K562 (cell line): ENCODE results near the gene DNAJC18. TPM values are rescaled to one million over a fixed set of nuclear protein-coding genes. Genes with fewer than 3 reads are reported as not detected.
A peak's percentile ranks its signal among the peaks of the same experiment; 100 is the strongest.

Experiments used
- ATAC-seq: fragments of 200-7000 bp; cut with Tn5 transposase; 3 replicates; pipeline ENCODE4 v1.9.1; 2020; ENCODE audit warnings: moderate library complexity
- BruUV-seq: library from RNA; stranded (reverse); fragments of 400-500 nt; replicated peaks from 2 replicates; lab custom pipeline; 2021; lab: Mats Ljungman, UMichigan
- CTCF ChIA-PET: fragments of 300-600 bp; formaldehyde crosslinking; extraction: SDS; loops from one replicate; lab custom pipeline; 2021; ENCODE audit warnings: low intra/inter-chr PET ratio; lab: Yijun Ruan, JAX
- POLR2A ChIA-PET: fragments of 300-600, 350-650 bp; sonication (Branson Sonifier 250); formaldehyde crosslinking; extraction: SDS; loops from one replicate; lab custom pipeline; 2021; ENCODE audit warnings: antibody characterized with exemption, inconsistent platforms; lab: Yijun Ruan, JAX
- DNase-seq, 4 experiments: peaks; one replicate each; pipeline versions ENCODE4 v3.0.0 to v3.0.0-alpha.2; 2011 to 2018; ENCODE audit warnings: low spot score in 3 of 4, mixed read lengths in 3 of 4; ENCODE audit errors: extremely low read depth in 1 of 4
- FAIRE-seq: peaks from 2 replicates; lab custom pipeline; 2011; peaks lifted over from hg19 to GRCh38; lab: Jason Lieb, UNC
- H2AFZ ChIP-seq: 2 replicates; pipeline ENCODE4 v1.6.0; 2011; ENCODE audit warnings: low read depth, low read length, control low read depth, inconsistent platforms
- H3K27ac ChIP-seq: fragments of 200-600 bp; 3 replicates; pipeline ENCODE4 v1.8.0; 2011; ENCODE audit warnings: low read depth, mild to moderate bottlenecking, control low read depth, inconsistent platforms, low read length, moderate library complexity, mixed read lengths; ENCODE audit errors: extremely low read depth
- H3K27me3 ChIP-seq, 2 experiments: fragments of 300-600 bp in 1 of 2; 2 replicates in 1 of 2; 3 replicates in 1 of 2; pipeline versions ENCODE4 v1.6.0 to v1.8.0; 2011; ENCODE audit warnings: inconsistent platforms in 2 of 2, low read length in 2 of 2, mild to moderate bottlenecking in 1 of 2, mixed read lengths in 1 of 2, moderate library complexity in 1 of 2; ENCODE audit not compliant: control insufficient read depth in 2 of 2, insufficient read depth in 2 of 2
- H3K36me3 ChIP-seq: fragments of 300-600 bp; 3 replicates; pipeline ENCODE4 v1.8.0; 2011; ENCODE audit warnings: mild to moderate bottlenecking, low read length, inconsistent platforms; ENCODE audit not compliant: control insufficient read depth, insufficient read depth
- H3K4me1 ChIP-seq, 2 experiments: fragments of 200-600 bp in 1 of 2; replicated peaks in 1 of 2; 2 replicates in 1 of 2; 3 replicates in 1 of 2; pipeline versions ENCODE4 v1.5.1 to v1.8.0; 2011; ENCODE audit warnings: inconsistent platforms in 2 of 2, low read length in 2 of 2, mild to moderate bottlenecking in 1 of 2, mixed read lengths in 1 of 2, moderate library complexity in 1 of 2; ENCODE audit not compliant: control insufficient read depth in 2 of 2, insufficient read depth in 2 of 2
- H3K4me2 ChIP-seq: 2 replicates; pipeline ENCODE4 v1.6.1; 2011; ENCODE audit warnings: low read length, control low read depth, inconsistent platforms, mixed read lengths; ENCODE audit not compliant: insufficient read depth
- H3K4me3 ChIP-seq: fragments of 200-600 bp; sonication (generic), shearing (Covaris generic); 2 replicates; pipeline ENCODE4 v1.5.1; 2016; ENCODE audit warnings: control low read depth, inconsistent platforms
- H3K79me2 ChIP-seq: fragments of 200-600 bp; 3 replicates; pipeline ENCODE4 v1.8.0; 2011; ENCODE audit warnings: low read length, inconsistent platforms; ENCODE audit not compliant: control insufficient read depth, insufficient read depth
- H3K9ac ChIP-seq, 2 experiments: 2 replicates each; pipeline versions ENCODE4 v1.6.0 to v1.6.1; 2011; ENCODE audit warnings: low read depth in 2 of 2, low read length in 2 of 2, control low read depth in 1 of 2, inconsistent platforms in 1 of 2, mild to moderate bottlenecking in 1 of 2, mixed read lengths in 1 of 2; ENCODE audit not compliant: insufficient read depth in 1 of 2
- H3K9me1 ChIP-seq: one replicate; pipeline ENCODE4 v1.6.0; 2011; ENCODE audit warnings: inconsistent platforms, mild to moderate bottlenecking, low read length, moderate library complexity; ENCODE audit not compliant: control insufficient read depth, insufficient read depth
- H3K9me3 ChIP-seq: replicated peaks from 2 replicates; pipeline ENCODE4 v1.5.1; 2011; ENCODE audit warnings: low read depth, low read length, inconsistent platforms; ENCODE audit not compliant: control insufficient read depth, insufficient read depth
- H4K20me1 ChIP-seq: replicated peaks from 2 replicates; pipeline ENCODE4 v1.6.1; 2011; ENCODE audit warnings: low read length, inconsistent platforms, mixed read lengths; ENCODE audit not compliant: control insufficient read depth, insufficient read depth
- CEBPB ChIP-seq: fragments of 450-650 bp; IDR thresholded peaks from 2 replicates; pipeline ENCODE4 v1.6.1; 2016; ENCODE audit warnings: missing genetic modification characterization, missing compliant biosample characterization
- CEBPG ChIP-seq, 3 experiments: fragments of 200-800 bp in 1 of 3; sonication (Bioruptor generic) in 1 of 3; sonication (generic) in 1 of 3; formaldehyde crosslinking in 1 of 3; IDR thresholded peaks in 2 of 3; conservative IDR thresholded peaks in 1 of 3; 2 replicates each; pipeline versions ENCODE4 v1.6.1 to v1.8.0; 2016 to 2022; ENCODE audit warnings: missing compliant biosample characterization in 2 of 3, missing genetic modification characterization in 2 of 3, mild to moderate bottlenecking in 1 of 3, missing genetic modification reagents in 1 of 3
- CTBP1 ChIP-seq: fragments of 450-650 bp; IDR thresholded peaks from 2 replicates; pipeline ENCODE4 v1.6.1; 2016; ENCODE audit warnings: borderline replicate concordance
- ELF1 ChIP-seq: fragments of 200-800 bp; sonication (Bioruptor generic); IDR thresholded peaks from 2 replicates; pipeline ENCODE4 v1.6.1; 2016; ENCODE audit warnings: missing genetic modification characterization, missing compliant biosample characterization
- MAFF ChIP-seq: IDR thresholded peaks from 2 replicates; pipeline ENCODE4 v1.6.1; 2012; ENCODE audit warnings: low read length, improper control_type of control experiment
- MEF2D ChIP-seq: conservative IDR thresholded peaks from 2 replicates; pipeline ENCODE4 v1.6.1; 2016; ENCODE audit warnings: low read depth, missing genetic modification characterization, missing compliant biosample characterization
- NFE2 ChIP-seq: IDR thresholded peaks from 2 replicates; pipeline ENCODE4 v1.6.1; 2014; ENCODE audit warnings: antibody characterized with exemption, low read depth
- NFIC ChIP-seq: fragments of 450-650 bp; IDR thresholded peaks from 2 replicates; pipeline ENCODE4 v1.6.1; 2017; ENCODE audit warnings: mild to moderate bottlenecking, inconsistent platforms
- NFIX ChIP-seq: fragments of 250-450 bp; sonication (Bioruptor Pico); IDR thresholded peaks from 2 replicates; pipeline ENCODE4 v1.4.0; 2020; ENCODE audit warnings: low read depth, mild to moderate bottlenecking, moderate library complexity
- PRMT5 ChIP-seq: sonication (generic); formaldehyde crosslinking; IDR thresholded peaks from 2 replicates; pipeline ENCODE4 v1.5.0; 2020; ENCODE audit warnings: missing genetic modification reagents
- SIX5 ChIP-seq, 2 experiments: IDR thresholded peaks; 2 replicates each; pipeline ENCODE4 v1.6.1; 2011; ENCODE audit warnings: low read length in 2 of 2, borderline replicate concordance in 1 of 2, low read depth in 1 of 2, mild to moderate bottlenecking in 1 of 2, moderate library complexity in 1 of 2; ENCODE audit not compliant: insufficient read depth in 1 of 2
- SMAD1 ChIP-seq: fragments of 150-350 bp; IDR thresholded peaks from 2 replicates; pipeline ENCODE4 v1.6.1; 2014; ENCODE audit warnings: low read length, low read depth; ENCODE audit not compliant: partially characterized antibody
- ZNF584 ChIP-seq: fragments of 200-800 bp; sonication (Bioruptor generic); IDR thresholded peaks from 2 replicates; pipeline ENCODE4 v1.6.1; 2016; ENCODE audit warnings: low read depth, mild to moderate bottlenecking, missing genetic modification characterization, missing compliant biosample characterization
- WGBS: fragments of 100-300 bp; shearing (Covaris generic); methylation state at CpG from one replicate; pipeline ENCODE4 v1.1.6; 2016; ENCODE audit warnings: low coverage, mixed read lengths; ENCODE audit not compliant: insufficient coverage; ENCODE audit errors: missing lambda C conversion rate; 5-methylcytosine and 5-hydroxymethylcytosine counted together
- in situ Hi-C: fragments of 300-500 bp; cut with MboI; formaldehyde crosslinking; loops from 4 replicates; pipeline ENCODE4 v1.15.0; 2018; ENCODE audit warnings: inconsistent platforms, mixed read lengths
- intact Hi-C: fragments of 100-400 bp; cut with micrococcal nuclease; formaldehyde crosslinking; loops from 2 replicates; pipeline ENCODE4 v1.14.2; 2022
- polyA plus RNA-seq, 8 experiments: library from polyadenylated mRNA; depleted of rRNA in 4 of 8; stranded (reverse) in 5 of 8; unstranded in 3 of 8; fragments of >200 nt; fragmentation: Nextera tagmentation in 2 of 8; fragmentation: Illumina TruSeq in 1 of 8; extraction: Ambion mirVana in 2 of 8; extraction: Trizol in 1 of 8; gene quantifications; 2 replicates each; pipeline versions ENCODE4 v1.2.1 to v1.2.3, GENCODE V29; 2011 to 2014; ENCODE audit warnings: inconsistent platforms in 1 of 8, missing spikeins in 1 of 8
- total RNA-seq, 7 experiments: library from RNA; depleted of rRNA in 6 of 7; stranded (reverse); fragments of >200 nt in 6 of 7; fragmentation: Illumina TruSeq in 2 of 7; extraction: Trizol in 2 of 7; gene quantifications; 2 replicates each; pipeline versions ENCODE4 v1.2.1 to v1.2.3, GENCODE V29; 2011 to 2021; ENCODE audit warnings: low replicate concordance in 1 of 7
- TF ChIP-seq, protein P1 (sequence below): fragments of 450-650 bp; IDR thresholded peaks from 2 replicates; pipeline ENCODE4 v1.6.1; 2016; ENCODE audit warnings: missing biosample characterization, missing genetic modification characterization

DNAJC18 gene
- total and polyA plus RNA-seq, 9 of the 15 experiments (the other 6 are each of a cell fraction or from before 2014, with no cell fraction given) = 1.5 to 13.3 (median 7.5) TPM

DNA sequence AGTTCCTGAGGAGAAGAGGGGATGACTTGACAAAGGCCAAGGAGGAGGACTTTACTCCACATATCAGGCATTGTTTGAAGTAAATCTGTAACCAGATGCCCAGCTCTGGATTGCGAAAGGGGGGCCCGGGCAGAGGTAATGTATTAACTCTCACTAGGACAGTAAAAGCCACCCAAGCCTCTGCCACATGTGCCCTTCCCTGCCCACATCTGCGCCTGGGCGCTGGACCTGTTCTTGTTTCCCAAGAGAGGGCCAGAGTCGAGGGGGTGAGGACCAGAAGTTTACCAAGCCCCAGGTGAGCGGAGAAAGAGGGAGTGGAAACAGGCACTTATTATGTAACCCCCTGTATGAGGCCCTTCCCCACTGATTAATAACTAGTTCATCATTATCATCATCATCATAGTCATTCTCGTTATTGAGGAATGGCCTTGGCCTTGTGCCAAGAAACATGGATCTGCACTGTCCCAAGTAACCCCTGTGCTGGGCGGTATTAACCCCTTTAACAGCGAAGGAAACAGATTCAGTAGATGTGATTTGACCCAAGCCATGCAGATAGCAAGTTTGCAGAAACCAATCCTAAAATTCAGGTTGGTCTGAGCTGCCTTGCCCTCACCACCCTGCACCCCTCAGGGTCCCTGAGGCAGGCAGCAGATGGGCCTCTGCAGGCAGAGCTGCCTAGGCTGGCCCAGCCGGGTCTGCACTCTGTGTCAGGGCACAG lies 55.9 kb downstream of the DNAJC18 start, which contains the start of gene SLC23A1:
Gene SLC23A1 (minus strand): TSS at position 23 of the 718 bp plus-strand sequence. CDS start 44 bp downstream, outside the sequence.
- in situ Hi-C loops (no loop called here), intact Hi-C loops (no loop called here)
- FAIRE-seq (peak; percentile 55), ATAC-seq (no peak), DNase-seq (no peak)
- CTCF ChIA-PET = no interaction called here
- no TSS peak for BruUV-seq
- Histone ChIP-seq H3K27me3 (no peaks in the 10 kb centered on the region), H3K27ac (no peak within 1 kb of the TSS), H4K20me1 (no peaks in the 10 kb centered on the region), H3K4me3 (no peak within 1 kb of the TSS), H3K9ac (peak within 1 kb of the TSS in 1 of 2 experiments; percentile 91; a peak in 2 of 4 replicates), H3K36me3 (no peaks in the 10 kb centered on the region), H3K9me3 (no peaks in the 10 kb centered on the region; the same call in 1 of the 2 replicates), H3K4me2 (no peak within 1 kb of the TSS; the same call in 1 of the 2 replicates), H3K79me2 (no peaks in the 10 kb centered on the region), H2AFZ (peak within 1 kb of the TSS; percentile 66), H3K4me1 (peaks cover 26 to 63% of the 10 kb centered on the region in 2 experiments; a peak in 4 of 5 replicates), H3K9me1 (no peaks in the 10 kb centered on the region)
- WGBS = 64% methylated on average over 10 of the region's 10 CpGs
- POLR2A ChIA-PET = interaction anchor here (0.5 to 1.2 kb wide), 5 partner anchors 14 to 768 kb away, joined by 3 to 5 read pairs (median 3); partner anchors contain the start of gene MATR3
- TF ChIP-seq MEF2D (tag) (no peak), ZNF584 (CRISPR knock-in tag) (no peak), CEBPB (peak; percentile 86), MAFF (no peak), SMAD1 (peak; percentile 80), NFIC (peak; percentile 99), CEBPG (CRISPR knock-in tag; IDR thresholded peaks at IDR 0.05) (no peak), CEBPG (tag; conservative IDR thresholded peaks at IDR 0.05 in 1 of 2, IDR thresholded peaks at IDR 0.05 in 1 of 2) (peak; percentile 47 to 50; a peak in 2 of 4 replicates), ELF1 (tag) (no peak), SIX5 (IDR thresholded peaks at IDR 0.05; ENCODE audit: borderline replicate concordance in 1 of 2, insufficient read depth in 1 of 2, low read depth in 1 of 2, low read length in 2 of 2) (no peak), PRMT5 (no peak), CTBP1 (no peak), NFE2 (0 out of 2 replicates have a peak, but pooled peaks have one; percentile 18), NFIX (peak; percentile 94)
- TF ChIP-seq, protein P1, sequence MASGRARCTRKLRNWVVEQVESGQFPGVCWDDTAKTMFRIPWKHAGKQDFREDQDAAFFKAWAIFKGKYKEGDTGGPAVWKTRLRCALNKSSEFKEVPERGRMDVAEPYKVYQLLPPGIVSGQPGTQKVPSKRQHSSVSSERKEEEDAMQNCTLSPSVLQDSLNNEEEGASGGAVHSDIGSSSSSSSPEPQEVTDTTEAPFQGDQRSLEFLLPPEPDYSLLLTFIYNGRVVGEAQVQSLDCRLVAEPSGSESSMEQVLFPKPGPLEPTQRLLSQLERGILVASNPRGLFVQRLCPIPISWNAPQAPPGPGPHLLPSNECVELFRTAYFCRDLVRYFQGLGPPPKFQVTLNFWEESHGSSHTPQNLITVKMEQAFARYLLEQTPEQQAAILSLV = no peak
